ENCODE results near the gene VPS9D1.
"Not testable (repeated sequence)": the region's sequence is repeated elsewhere in the genome, so short reads cannot be mapped to it uniquely, and the experiment has no call there.

VPS9D1 gene

GRCh38 chr16:89693931-89694783, 26.5 kb downstream of the VPS9D1 start:
- DNase-seq (ENCODE audit: low read depth): no peak

- DNase-seq (ENCODE audit: low read depth): no peak
These were observed 27.4 kb downstream of the VPS9D1 start for GRCh38 chr16:89693289-89693731.

- DNase-seq (ENCODE audit: low read depth): no peak
These were observed 28.6 kb downstream of the VPS9D1 start for GRCh38 chr16:89691986-89692569.

GRCh38 chr16:89691231-89691985, 29.3 kb downstream of the VPS9D1 start:
- DNase-seq (ENCODE audit: low read depth): no peak

- DNase-seq (ENCODE audit: low read depth): no peak
These were observed 30.3 kb downstream of the VPS9D1 start for GRCh38 chr16:89690392-89690901.

GRCh38 chr16:89689621-89690020, 31.1 kb downstream of the VPS9D1 start:
- not testable (repeated sequence) for DNase-seq (ENCODE audit: low read depth)

- no peak for DNase-seq (ENCODE audit: low read depth)
These were observed 31.6 kb downstream of the VPS9D1 start for GRCh38 chr16:89689142-89689541.

- no peak for DNase-seq (ENCODE audit: low read depth)
These were observed 32.3 kb downstream of the VPS9D1 start for GRCh38 chr16:89688395-89688794.

- DNase-seq (ENCODE audit: low read depth): no peak
These were observed 33.4 kb downstream of the VPS9D1 start for GRCh38 chr16:89687092-89687940.

- peak; percentile 74 for DNase-seq (ENCODE audit: low read depth)
These were observed 34.1 kb downstream of the VPS9D1 start, which contains the start of gene CDK10 for GRCh38 chr16:89686520-89687091. Gene CDK10, plus strand, starts transcription at chr16:89686689. Its CDS starts 22 bp downstream, at chr16:89686711.

- DNase-seq (ENCODE audit: low read depth): no peak
These were observed 34.8 kb downstream of the VPS9D1 start for GRCh38 chr16:89685916-89686315.

GRCh38 chr16:89678258-89678657, 42.4 kb downstream of the VPS9D1 start:
- DNase-seq (ENCODE audit: low read depth): no peak

- no peak for DNase-seq (ENCODE audit: low read depth)
These were observed 48.3 kb downstream of the VPS9D1 start for GRCh38 chr16:89672177-89672941.

GRCh38 chr16:89671565-89671964, 49.1 kb downstream of the VPS9D1 start:
- DNase-seq (ENCODE audit: low read depth): not testable (repeated sequence)

GRCh38 chr16:89670496-89671431, 49.9 kb downstream of the VPS9D1 start:
- DNase-seq (ENCODE audit: low read depth): no peak

- no peak for DNase-seq (ENCODE audit: low read depth)
These were observed 50.9 kb downstream of the VPS9D1 start for GRCh38 chr16:89669755-89670154.

GRCh38 chr16:89668790-89669158, 51.9 kb downstream of the VPS9D1 start:
- DNase-seq (ENCODE audit: low read depth): no peak

- DNase-seq (ENCODE audit: low read depth): no peak
These were observed 53.1 kb downstream of the VPS9D1 start for GRCh38 chr16:89667633-89668032.

GRCh38 chr16:89667000-89667399, 53.7 kb downstream of the VPS9D1 start:
- DNase-seq (ENCODE audit: low read depth): not testable (repeated sequence)
